Caki2 (cell line): ENCODE data around the gene MYO1C. TPM values are rescaled to one million over a fixed set of nuclear protein-coding genes. Genes with fewer than 3 reads are reported as not detected.
"Not testable (repeated sequence)": the region's sequence is repeated elsewhere in the genome, so short reads cannot be mapped to it uniquely, and the experiment has no call there.

Experiments
- DNase-seq: peaks from one replicate; pipeline ENCODE4 v3.0.0-alpha.2; 2015; ENCODE audit warnings: low read depth
- in situ Hi-C: cut with HindIII; loops from 2 replicates; pipeline ENCODE4 v1.10.0; 2016; ENCODE audit warnings: low sequenced_read_pairs, low pct_unique_long_range_greater_than_20kb, mixed read lengths
- total RNA-seq: library from RNA; depleted of rRNA; stranded (reverse); fragments of >200 nt; shearing (Covaris generic); gene quantifications from 2 replicates; pipeline ENCODE4 v1.2.3, GENCODE V29; 2014; ENCODE audit warnings: low replicate concordance; rRNA removed

MYO1C gene
- total RNA-seq = 63.8 and 85.8 TPM in 2 replicates

GRCh38 chr17:1492249-1493206, at the start of gene MYO1C:
Gene MYO1C (minus strand): TSS chr17:1492686. CDS start chr17:1492487, 199 bp downstream.
- in situ Hi-C loops = no loop called here
- DNase-seq = no peak

- in situ Hi-C loops = no loop called here
- DNase-seq = no peak
Measured at GRCh38 chr17:1541367-1541904, 49.0 kb upstream of the MYO1C start.

GRCh38 chr17:1539811-1540210, 47.3 kb upstream of the MYO1C start:
- in situ Hi-C loops = no loop called here
- no peak for DNase-seq

- no peak for DNase-seq
- in situ Hi-C loops = no loop called here
Measured at GRCh38 chr17:1535737-1536136, 43.3 kb upstream of the MYO1C start.

- DNase-seq = no peak
- in situ Hi-C loops = no loop called here
Measured at GRCh38 chr17:1533661-1534325, 41.3 kb upstream of the MYO1C start.

- DNase-seq = no peak
- in situ Hi-C loops = no loop called here
Measured at GRCh38 chr17:1532836-1533602, 40.5 kb upstream of the MYO1C start.

GRCh38 chr17:1529863-1530262, 37.4 kb upstream of the MYO1C start:
- no peak for DNase-seq
- in situ Hi-C loops = no loop called here

- in situ Hi-C loops, DNase-seq: not testable (repeated sequence)
Measured at GRCh38 chr17:1526876-1527275, 34.4 kb upstream of the MYO1C start.

GRCh38 chr17:1522626-1523025, 30.1 kb upstream of the MYO1C start:
- in situ Hi-C loops = no loop called here
- DNase-seq = no peak

GRCh38 chr17:1521086-1521640, 28.7 kb upstream of the MYO1C start:
- in situ Hi-C loops = no loop called here
- no peak for DNase-seq

- in situ Hi-C loops = no loop called here
Measured at GRCh38 chr17:1519678-1520077, 27.2 kb upstream of the MYO1C start.

GRCh38 chr17:1518410-1518809, 25.9 kb upstream of the MYO1C start:
- in situ Hi-C loops = no loop called here
- no peak for DNase-seq

More at GRCh38 chr17:1519678-1520077, 27.2 kb upstream of the MYO1C start:
- DNase-seq = no peak

GRCh38 chr17:1516388-1517161, 24.1 kb upstream of the MYO1C start, which contains the start of gene INPP5K:
Gene INPP5K (minus strand): TSS chr17:1516612. CDS start chr17:1516499, 113 bp downstream.
- in situ Hi-C loops = no loop called here
- DNase-seq = peak; percentile 95

GRCh38 chr17:1515640-1516387, 23.3 kb upstream of the MYO1C start:
- in situ Hi-C loops = no loop called here
- peak; percentile 62 for DNase-seq

GRCh38 chr17:1512351-1512750, 19.9 kb upstream of the MYO1C start:
- DNase-seq = no peak
- in situ Hi-C loops = no loop called here

- in situ Hi-C loops = no loop called here
- DNase-seq = no peak
Measured at GRCh38 chr17:1511756-1512321, 19.4 kb upstream of the MYO1C start.
